NCI-H1105 treated with DMSO at 0.1 percent for 48 hours (cell line): ENCODE measurements around the gene ZNF76.

ENCODE experiments used
- DNase-seq: peaks from one replicate; lab custom pipeline; 2025; lab: John Stamatoyannopoulos, UW

ZNF76 gene

DNA sequence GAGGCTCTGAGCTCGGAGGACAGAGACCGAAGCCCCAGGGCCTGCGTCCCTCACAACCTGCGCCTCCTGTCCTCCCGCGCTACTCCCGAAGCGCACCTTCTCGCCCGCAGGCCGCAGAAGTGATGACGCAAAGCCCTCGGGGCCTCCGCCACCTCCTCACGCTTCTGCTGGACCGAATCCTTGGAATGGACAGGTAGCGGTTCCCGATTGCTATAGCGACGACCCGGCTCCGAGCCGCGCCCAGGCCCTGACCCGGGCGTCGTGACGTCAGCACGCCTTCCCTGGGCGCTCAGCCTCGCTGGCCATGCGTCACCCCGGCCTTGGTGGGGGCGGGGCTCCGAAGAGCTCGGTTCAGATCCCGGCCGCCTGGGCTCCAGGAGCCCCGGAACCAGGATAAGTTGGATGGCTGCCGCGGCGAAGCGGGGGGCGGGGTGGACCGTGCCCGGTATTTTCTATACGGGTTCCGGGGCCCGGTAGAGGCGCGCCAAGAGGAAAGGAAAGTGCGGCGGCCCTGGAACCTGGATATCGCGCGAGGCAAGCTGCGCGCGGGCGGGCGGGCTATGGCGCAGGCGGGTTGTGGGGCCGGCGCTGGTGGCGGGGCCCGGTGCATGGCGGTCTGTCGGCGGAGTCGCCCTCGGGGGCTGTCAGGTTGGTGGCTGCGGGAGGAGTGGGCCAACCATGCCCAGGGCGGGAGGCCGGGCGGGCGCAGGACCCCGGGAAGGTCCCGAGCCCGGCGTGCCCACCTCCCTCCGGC is at the start of gene ZNF76:
Gene ZNF76, plus strand, starts transcription at position 542 of the 754 bp plus-strand sequence. CDS start 21,417 bp downstream, outside the sequence.
- DNase-seq = peak; percentile 97

DNA sequence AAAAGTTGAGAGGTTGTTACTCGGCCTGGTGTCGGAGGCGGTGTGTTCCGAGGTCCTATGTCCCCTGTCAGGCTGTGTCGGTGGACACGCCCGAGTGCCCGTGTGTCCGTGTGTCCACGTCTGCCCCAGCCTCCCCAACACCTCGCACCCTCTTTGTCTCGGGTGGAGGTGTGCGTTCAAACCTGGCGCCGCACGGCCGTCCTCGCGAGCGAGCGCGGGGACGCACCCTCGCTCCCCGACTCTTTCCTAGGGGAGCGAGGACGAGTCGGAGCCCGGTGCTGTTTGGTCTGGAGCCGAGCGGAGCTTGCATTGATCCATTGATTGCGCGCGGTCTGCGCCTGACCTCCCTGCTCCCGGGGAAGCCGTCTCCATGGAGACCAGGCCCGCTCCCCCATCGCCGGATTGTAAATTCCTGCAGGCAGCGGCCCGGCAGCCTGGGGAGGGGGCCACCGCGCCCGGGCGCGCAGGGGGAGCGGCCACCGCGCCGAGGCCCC is 46.2 kb upstream of the ZNF76 start:
- DNase-seq = peak; percentile 14

GRCh38 chr6:35213824-35214756 is 45.4 kb upstream of the ZNF76 start, which contains the start of gene SCUBE3:
SCUBE3 (plus strand) TSS chr6:35213956; CDS start chr6:35214419, 463 bp downstream.
- DNase-seq = peak; percentile 51

DNA sequence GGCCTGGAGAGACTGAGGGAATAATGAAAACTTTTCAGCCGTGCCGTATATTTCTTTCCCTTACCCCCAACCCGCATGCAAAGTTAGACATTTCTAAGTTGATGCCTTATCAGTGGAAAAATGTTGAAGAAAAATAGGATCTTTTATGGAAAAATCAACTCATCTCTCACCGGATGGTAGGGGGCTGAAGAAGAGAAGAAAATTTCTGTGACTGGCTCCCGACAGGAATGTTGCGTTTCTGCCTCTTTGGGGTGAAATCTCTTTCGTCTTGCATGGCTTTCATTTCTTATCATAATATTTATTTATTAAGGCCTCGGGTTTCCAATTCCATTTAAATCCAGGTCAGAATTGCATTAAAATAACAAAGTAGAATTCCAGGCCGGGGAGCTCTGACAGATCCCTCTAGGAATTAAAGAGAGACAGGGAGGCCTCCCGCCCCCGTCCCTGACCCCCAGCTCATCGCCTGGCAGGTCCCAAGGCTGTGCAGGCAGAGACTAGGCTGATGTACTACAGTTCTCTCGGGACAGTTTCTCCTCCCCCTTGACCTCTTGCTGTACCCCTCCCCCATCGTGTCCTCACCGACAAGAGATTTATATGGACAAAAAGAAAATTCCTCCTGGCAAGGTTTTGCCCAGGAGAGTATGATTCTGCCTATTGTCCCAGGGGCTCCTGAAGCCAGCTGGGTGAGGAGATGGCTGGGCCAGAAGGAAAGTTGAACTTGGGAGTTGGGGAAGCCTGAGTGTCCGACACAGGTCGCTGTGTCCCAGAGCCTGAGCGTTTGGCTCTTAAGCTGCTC is 44.5 kb upstream of the ZNF76 start:
- no peak for DNase-seq

DNA sequence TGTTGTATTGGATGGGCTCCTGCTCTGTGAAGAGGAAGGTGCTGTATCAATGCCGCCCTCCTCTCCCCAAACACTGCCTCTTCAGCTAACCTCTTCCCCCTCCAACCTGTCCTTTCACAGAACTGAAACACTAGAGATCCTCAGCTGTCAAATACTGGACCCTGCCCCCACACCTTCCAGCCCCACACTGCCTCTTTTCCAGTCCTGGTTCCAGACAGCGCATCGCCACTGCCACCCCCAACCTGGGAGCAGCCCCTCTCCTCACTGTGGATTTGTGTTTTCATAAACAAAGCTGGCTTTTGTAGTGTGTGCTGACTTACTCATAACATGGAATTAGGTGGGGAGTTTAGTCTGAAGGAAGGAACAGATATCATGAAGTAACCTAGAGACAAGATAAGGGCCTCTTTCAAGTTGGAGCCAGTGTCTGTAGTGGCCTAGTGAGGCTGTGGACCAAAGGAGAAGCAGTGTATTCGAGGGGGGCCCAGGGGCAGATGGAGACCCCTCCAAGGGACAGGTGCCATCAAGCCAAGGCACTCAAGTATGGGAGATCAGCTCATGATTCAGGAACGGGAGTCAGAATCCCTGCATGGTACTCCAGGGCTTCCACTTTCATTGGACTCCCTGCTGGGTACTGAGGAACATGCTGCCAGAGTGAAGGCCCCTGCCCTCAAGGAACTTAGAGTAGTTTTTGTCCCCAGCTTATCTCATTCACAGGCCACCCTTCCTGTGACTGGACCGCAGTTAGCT is 43.7 kb upstream of the ZNF76 start:
- DNase-seq = no peak

DNA sequence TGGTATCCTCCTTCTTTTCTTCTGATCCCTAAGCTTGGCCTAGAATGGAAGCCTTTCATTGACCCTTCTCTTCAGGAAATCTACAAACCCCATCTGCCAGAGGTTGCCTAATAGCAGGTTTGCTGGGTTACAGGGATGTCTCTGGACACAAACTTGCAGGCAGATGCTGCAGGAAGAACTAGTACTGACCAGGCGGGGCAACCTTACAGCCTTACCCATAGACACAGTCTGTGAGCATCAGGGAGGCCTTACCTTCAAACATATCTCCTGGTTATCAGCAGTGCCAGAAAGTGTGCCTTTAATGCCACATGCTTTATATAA is 43.2 kb upstream of the ZNF76 start:
- DNase-seq = no peak

GRCh38 chr6:35216851-35217811 is 42.4 kb upstream of the ZNF76 start:
- peak; percentile 17 for DNase-seq

- DNase-seq = no peak
Measured at GRCh38 chr6:35218021-35218420, 41.5 kb upstream of the ZNF76 start.

DNA sequence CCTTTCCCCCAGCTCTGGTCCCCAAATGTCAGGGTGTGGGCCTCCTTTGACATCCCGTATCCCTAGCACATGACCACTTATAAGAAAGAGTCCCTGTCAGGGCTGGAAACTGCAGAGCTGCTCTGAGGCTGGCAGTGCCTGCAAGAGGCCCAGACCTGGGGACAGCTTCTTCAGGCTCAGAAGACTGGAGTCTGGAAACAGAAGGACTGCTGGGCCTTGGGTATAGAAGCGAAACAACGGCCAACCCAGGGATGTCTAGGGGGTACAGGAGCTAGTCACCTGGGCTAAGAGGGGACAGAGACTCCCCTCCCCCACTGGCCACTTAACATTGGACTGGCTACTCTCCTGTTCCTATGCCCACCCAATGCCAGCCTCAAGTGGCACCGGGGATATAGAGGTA is 41.1 kb upstream of the ZNF76 start:
- DNase-seq = no peak

GRCh38 chr6:35219683-35220326 is 39.7 kb upstream of the ZNF76 start:
- DNase-seq = no peak

GRCh38 chr6:35220711-35221110 is 38.8 kb upstream of the ZNF76 start:
- DNase-seq = no peak

DNA sequence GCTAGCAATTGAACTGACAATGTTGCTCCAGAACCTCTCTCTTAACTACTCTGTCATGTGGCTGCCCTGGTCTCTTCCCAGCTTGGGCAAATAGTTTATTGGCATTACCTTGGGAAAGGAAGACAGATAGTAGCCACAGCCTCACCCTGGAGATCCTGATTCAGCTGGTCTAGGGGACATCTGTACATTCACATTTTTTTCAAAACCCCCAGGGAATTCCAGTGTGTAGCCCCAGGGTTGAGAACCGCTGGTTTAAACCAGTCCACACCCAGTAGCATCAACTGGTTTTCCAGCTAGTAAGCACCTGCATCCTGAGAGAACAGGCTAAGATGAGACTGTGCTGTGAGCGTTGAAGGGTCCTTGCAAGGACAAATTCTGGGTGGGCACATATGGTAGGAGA is 36.1 kb upstream of the ZNF76 start:
- no peak for DNase-seq

- DNase-seq = no peak
Measured at GRCh38 chr6:35224720-35225119, 34.8 kb upstream of the ZNF76 start.

- DNase-seq = no peak
Measured at GRCh38 chr6:35228481-35228880, 31.1 kb upstream of the ZNF76 start.

GRCh38 chr6:35229304-35229703 is 30.2 kb upstream of the ZNF76 start:
- no peak for DNase-seq

GRCh38 chr6:35230498-35230897 is 29.0 kb upstream of the ZNF76 start:
- DNase-seq = no peak

DNA sequence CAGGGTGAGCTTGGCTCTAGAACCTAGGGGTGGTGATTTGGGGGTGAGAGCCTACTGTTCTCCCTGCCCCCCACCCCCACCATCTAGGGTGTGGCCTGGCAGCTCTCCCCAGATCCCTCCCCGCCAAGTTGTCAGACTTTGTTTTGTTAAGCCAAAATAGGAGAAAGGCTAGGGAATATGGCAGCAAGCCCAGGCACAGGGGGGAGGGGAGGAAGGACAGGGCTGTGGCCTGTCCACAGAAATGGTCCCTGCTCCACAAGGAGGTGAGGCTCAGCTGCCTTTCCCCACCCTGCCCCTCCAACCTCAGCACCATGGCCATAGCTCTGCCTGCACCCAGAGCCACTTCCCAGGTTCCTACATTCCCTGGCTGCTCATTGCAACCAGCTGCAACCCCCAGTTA is 28.6 kb upstream of the ZNF76 start:
- DNase-seq = no peak

- DNase-seq = no peak
Measured at GRCh38 chr6:35231563-35231962, 28.0 kb upstream of the ZNF76 start.

DNA sequence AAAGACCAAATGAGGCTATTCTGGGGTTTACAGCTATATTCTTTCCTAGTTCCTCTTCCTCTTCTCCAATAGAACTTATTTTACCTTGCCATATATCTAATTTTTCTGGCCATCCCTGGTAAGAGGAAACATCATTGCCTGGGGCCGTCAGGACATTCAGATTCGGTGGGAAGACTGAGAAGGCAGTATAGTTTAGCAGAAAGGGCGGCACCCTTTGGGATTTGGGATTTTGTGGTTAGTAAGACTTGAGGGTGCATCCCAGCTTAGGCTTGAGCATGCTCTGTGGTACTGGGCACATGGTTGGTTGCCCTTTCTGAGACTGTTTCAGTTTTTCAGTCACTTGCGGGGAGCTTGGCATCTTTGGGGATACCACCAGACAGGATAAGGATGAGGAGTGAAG is 24.6 kb upstream of the ZNF76 start:
- DNase-seq = no peak

- DNase-seq = no peak
Measured at GRCh38 chr6:35236223-35236622, 23.3 kb upstream of the ZNF76 start.
